DND-41 (cell line): ENCODE measurements around the gene GALNT7.

Source experiments
- EZH2 ChIP-seq: IDR thresholded peaks from 3 replicates; pipeline ENCODE4 v1.6.1; 2012; ENCODE audit warnings: borderline replicate concordance, low read depth, mild to moderate bottlenecking, moderate library complexity, low read length, inconsistent platforms; ENCODE audit not compliant: severe bottlenecking
- TF ChIP-seq, protein P1 (sequence below): IDR thresholded peaks from 2 replicates; pipeline ENCODE4 v1.5.1; 2012; ENCODE audit warnings: borderline replicate concordance, low read length, moderate library complexity, mild to moderate bottlenecking; ENCODE audit not compliant: poor library complexity, severe bottlenecking; ENCODE audit errors: extremely low read depth

GRCh38 chr4:173287486-173287885 is 118.9 kb downstream of the GALNT7 start:
- TF ChIP-seq, protein P1, sequence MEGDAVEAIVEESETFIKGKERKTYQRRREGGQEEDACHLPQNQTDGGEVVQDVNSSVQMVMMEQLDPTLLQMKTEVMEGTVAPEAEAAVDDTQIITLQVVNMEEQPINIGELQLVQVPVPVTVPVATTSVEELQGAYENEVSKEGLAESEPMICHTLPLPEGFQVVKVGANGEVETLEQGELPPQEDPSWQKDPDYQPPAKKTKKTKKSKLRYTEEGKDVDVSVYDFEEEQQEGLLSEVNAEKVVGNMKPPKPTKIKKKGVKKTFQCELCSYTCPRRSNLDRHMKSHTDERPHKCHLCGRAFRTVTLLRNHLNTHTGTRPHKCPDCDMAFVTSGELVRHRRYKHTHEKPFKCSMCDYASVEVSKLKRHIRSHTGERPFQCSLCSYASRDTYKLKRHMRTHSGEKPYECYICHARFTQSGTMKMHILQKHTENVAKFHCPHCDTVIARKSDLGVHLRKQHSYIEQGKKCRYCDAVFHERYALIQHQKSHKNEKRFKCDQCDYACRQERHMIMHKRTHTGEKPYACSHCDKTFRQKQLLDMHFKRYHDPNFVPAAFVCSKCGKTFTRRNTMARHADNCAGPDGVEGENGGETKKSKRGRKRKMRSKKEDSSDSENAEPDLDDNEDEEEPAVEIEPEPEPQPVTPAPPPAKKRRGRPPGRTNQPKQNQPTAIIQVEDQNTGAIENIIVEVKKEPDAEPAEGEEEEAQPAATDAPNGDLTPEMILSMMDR = no peak
- TF ChIP-seq EZH2 = no peak
